Osteocyte (in vitro differentiated cells): ENCODE measurements around the gene RAB4B. TPM values are rescaled to one million over a fixed set of nuclear protein-coding genes. Genes with fewer than 3 reads are reported as not detected.

Experiments
- DNase-seq: peaks from one replicate; pipeline ENCODE4 v3.0.0; 2021; ENCODE audit warnings: mixed read lengths; ENCODE audit not compliant: unreplicated experiment; ENCODE audit errors: extremely low spot score
- H3K27ac Mint-ChIP-seq: one replicate; pipeline ENCODE4 v1.8.0; 2021; ENCODE audit warnings: mild to moderate bottlenecking, mixed read lengths; ENCODE audit not compliant: unreplicated experiment
- H3K27me3 Mint-ChIP-seq: one replicate; pipeline ENCODE4 v1.8.0; 2021; ENCODE audit warnings: mixed read lengths; ENCODE audit not compliant: unreplicated experiment
- H3K36me3 Mint-ChIP-seq: one replicate; pipeline ENCODE4 v1.8.0; 2021; ENCODE audit warnings: mixed read lengths; ENCODE audit not compliant: unreplicated experiment
- H3K4me1 Mint-ChIP-seq: one replicate; pipeline ENCODE4 v1.8.0; 2021; ENCODE audit warnings: mixed read lengths; ENCODE audit not compliant: unreplicated experiment
- H3K4me3 Mint-ChIP-seq: one replicate; pipeline ENCODE4 v1.8.0; 2021; ENCODE audit warnings: mild to moderate bottlenecking, moderate library complexity, mixed read lengths; ENCODE audit not compliant: unreplicated experiment
- H3K9me3 Mint-ChIP-seq: one replicate; pipeline ENCODE4 v1.8.0; 2021; ENCODE audit warnings: mixed read lengths; ENCODE audit not compliant: unreplicated experiment
- CTCF ChIP-seq: fragments of 200-600 bp; sonication (generic); IDR thresholded peaks from 2 replicates; pipeline ENCODE4 v1.5.0; 2021; ENCODE audit warnings: antibody characterized with exemption, mild to moderate bottlenecking, moderate library complexity
- total RNA-seq: library from RNA; stranded (reverse); gene quantifications from 2 replicates; pipeline ENCODE4 v1.2.1, GENCODE V29; 2021

RAB4B gene
- total RNA-seq, 1 donor from 2014 or later = 19.7 TPM

- no peak overlapping the region for H3K27ac Mint-ChIP-seq
- no peak for TF ChIP-seq CTCF
- no peaks in the 10 kb centered on the region for H3K4me1 Mint-ChIP-seq
- H3K27me3 Mint-ChIP-seq = no peaks in the 10 kb centered on the region
- H3K9me3 Mint-ChIP-seq = no peaks in the 10 kb centered on the region
- H3K36me3 Mint-ChIP-seq = peaks cover 37% of the 10 kb centered on the region
- DNase-seq = no peak
- no peak overlapping the region for H3K4me3 Mint-ChIP-seq
Observed at GRCh38 chr19:40736661-40737060, 41.4 kb upstream of the RAB4B start.

- H3K9me3 Mint-ChIP-seq = no peaks in the 10 kb centered on the region
- H3K27ac Mint-ChIP-seq = no peak overlapping the region
- DNase-seq = no peak
- TF ChIP-seq CTCF = no peak
- H3K36me3 Mint-ChIP-seq = peaks cover 36% of the 10 kb centered on the region
- no peaks in the 10 kb centered on the region for H3K27me3 Mint-ChIP-seq
- H3K4me1 Mint-ChIP-seq = no peaks in the 10 kb centered on the region
- no peak overlapping the region for H3K4me3 Mint-ChIP-seq
Observed at GRCh38 chr19:40737102-40737644, 40.9 kb upstream of the RAB4B start.

- no peak overlapping the region for H3K4me3 Mint-ChIP-seq
- H3K36me3 Mint-ChIP-seq = peaks cover 21% of the 10 kb centered on the region
- no peak for DNase-seq
- H3K27ac Mint-ChIP-seq = no peak overlapping the region
- H3K27me3 Mint-ChIP-seq = no peaks in the 10 kb centered on the region
- peaks cover 4% of the 10 kb centered on the region for H3K4me1 Mint-ChIP-seq
- no peaks in the 10 kb centered on the region for H3K9me3 Mint-ChIP-seq
- TF ChIP-seq CTCF = no peak
Observed at GRCh38 chr19:40739030-40739839, 38.8 kb upstream of the RAB4B start.

GRCh38 chr19:40739871-40740703 lies 38.0 kb upstream of the RAB4B start:
- Mint-ChIP-seq H3K36me3 (peaks cover 16% of the 10 kb centered on the region), H3K4me3 (no peak overlapping the region), H3K4me1 (peaks cover 11% of the 10 kb centered on the region), H3K27ac (no peak overlapping the region), H3K9me3 (no peaks in the 10 kb centered on the region), H3K27me3 (no peaks in the 10 kb centered on the region)
- DNase-seq = no peak
- TF ChIP-seq CTCF = no peak

- Mint-ChIP-seq H3K9me3 (no peaks in the 10 kb centered on the region), H3K4me1 (peaks cover 17% of the 10 kb centered on the region), H3K27ac (no peak overlapping the region), H3K27me3 (no peaks in the 10 kb centered on the region), H3K36me3 (peaks cover 10% of the 10 kb centered on the region), H3K4me3 (no peak overlapping the region)
- no peak for TF ChIP-seq CTCF
- DNase-seq = no peak
Observed at GRCh38 chr19:40740747-40741146, 37.3 kb upstream of the RAB4B start.
